Measurements from ENCODE around the gene GPR160.

The GPR160 gene

DNA sequence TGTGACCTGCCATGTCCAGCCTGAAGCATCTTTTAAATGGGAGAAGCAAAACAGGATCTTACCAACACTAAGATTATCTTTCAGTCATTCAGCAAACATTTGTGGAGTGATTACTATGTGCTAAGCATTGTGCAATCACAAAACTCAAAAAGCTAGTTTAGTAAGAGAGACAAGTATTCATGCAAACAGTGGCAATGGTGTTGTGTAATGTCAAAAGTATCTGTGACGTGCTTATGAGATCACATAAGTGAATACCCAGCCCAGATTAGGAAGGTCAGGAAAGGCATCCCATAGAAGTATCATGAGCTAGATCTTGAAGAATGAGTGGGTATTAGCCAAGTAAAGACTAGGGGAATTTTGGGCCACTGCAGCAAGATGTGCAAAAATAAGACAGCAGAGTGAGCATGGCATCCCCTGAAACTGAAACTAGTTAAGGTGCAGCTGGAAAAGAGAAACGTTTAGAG, 39.1 kb upstream of the GPR160 start:
- TF ChIP-seq, protein P1, sequence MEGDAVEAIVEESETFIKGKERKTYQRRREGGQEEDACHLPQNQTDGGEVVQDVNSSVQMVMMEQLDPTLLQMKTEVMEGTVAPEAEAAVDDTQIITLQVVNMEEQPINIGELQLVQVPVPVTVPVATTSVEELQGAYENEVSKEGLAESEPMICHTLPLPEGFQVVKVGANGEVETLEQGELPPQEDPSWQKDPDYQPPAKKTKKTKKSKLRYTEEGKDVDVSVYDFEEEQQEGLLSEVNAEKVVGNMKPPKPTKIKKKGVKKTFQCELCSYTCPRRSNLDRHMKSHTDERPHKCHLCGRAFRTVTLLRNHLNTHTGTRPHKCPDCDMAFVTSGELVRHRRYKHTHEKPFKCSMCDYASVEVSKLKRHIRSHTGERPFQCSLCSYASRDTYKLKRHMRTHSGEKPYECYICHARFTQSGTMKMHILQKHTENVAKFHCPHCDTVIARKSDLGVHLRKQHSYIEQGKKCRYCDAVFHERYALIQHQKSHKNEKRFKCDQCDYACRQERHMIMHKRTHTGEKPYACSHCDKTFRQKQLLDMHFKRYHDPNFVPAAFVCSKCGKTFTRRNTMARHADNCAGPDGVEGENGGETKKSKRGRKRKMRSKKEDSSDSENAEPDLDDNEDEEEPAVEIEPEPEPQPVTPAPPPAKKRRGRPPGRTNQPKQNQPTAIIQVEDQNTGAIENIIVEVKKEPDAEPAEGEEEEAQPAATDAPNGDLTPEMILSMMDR (conservative IDR thresholded peaks at IDR 0.05; ENCODE audit: low read depth, low read length), result no peak
- peak; percentile 90 for DNase-seq (ENCODE audit: low read depth)

DNA sequence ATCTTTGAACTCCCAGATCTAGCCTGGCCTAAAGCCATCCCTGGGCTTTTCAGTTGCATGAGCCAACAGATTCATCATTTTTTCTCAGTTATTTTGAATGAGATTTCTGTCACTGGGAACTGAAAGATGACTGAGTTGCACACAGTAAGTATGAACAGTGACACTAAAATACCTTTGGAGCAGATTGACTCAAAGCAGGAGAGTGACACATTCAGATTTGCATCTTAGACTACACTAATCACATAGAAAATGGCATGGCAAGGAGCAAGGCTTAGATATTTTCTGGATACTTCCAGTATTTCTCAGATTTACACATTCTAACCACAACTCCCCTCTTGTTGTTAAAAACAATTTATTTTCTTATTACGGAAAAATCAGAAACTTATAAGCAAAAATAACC, 38.4 kb upstream of the GPR160 start:
- DNase-seq (ENCODE audit: low read depth), result no peak

More for the DNA sequence above, 39.1 kb upstream of the GPR160 start:
- no peak overlapping the region for H3K4me3 ChIP-seq (ENCODE audit: low read depth, low read length)

DNA sequence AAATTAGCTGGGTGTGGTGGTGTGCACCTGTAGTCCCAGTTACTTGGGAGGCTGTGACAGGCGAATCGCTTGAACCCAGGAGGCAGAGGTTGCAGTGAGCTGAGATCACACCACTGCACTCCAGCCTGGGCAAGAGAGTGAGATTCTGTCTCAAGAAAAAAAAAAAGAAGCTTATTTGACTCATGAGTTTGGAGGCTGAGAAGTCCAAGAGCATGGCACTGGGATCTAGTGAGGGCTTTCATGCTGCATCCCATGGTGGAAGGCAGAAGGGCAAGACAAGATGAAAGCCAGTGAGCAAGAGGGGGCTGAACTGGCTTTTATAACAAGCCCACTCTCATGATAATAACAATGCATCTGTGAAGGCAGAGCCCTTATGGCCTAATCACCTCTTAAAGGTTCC, 37.7 kb upstream of the GPR160 start:
- TF ChIP-seq, protein P1 (conservative IDR thresholded peaks at IDR 0.05; ENCODE audit: low read depth, low read length), result no peak
- no peak for DNase-seq (ENCODE audit: low read depth)
- H3K4me3 ChIP-seq (ENCODE audit: low read depth, low read length), result no peak overlapping the region

More for the DNA sequence above, 38.4 kb upstream of the GPR160 start:
- TF ChIP-seq, protein P1 (conservative IDR thresholded peaks at IDR 0.05; ENCODE audit: low read depth, low read length), result no peak
- H3K4me3 ChIP-seq (ENCODE audit: low read depth, low read length), result no peak overlapping the region

DNA sequence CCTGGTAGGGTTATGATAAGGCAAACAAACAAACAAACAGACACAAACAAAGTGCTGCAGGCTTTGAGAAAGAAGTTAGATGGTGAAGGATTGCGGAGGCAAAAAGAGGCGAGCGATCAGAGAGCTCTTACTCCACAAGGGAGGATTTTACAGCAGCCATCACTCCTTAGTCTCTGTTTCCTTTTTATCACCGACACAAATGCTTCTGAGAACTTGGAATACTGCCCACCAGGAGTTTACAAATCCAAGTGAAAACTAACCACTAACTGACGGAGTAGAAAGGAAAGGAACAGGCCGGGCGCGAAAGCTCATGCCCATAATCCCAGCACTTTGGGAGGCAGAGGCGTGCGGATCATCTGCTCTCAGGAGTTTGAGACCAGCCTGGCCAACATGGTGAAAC, 35.6 kb upstream of the GPR160 start:
- TF ChIP-seq, protein P1 (conservative IDR thresholded peaks at IDR 0.05; ENCODE audit: low read depth, low read length), result no peak
- DNase-seq (ENCODE audit: low read depth), result no peak
- H3K4me3 ChIP-seq (ENCODE audit: low read depth, low read length), result no peak overlapping the region

DNA sequence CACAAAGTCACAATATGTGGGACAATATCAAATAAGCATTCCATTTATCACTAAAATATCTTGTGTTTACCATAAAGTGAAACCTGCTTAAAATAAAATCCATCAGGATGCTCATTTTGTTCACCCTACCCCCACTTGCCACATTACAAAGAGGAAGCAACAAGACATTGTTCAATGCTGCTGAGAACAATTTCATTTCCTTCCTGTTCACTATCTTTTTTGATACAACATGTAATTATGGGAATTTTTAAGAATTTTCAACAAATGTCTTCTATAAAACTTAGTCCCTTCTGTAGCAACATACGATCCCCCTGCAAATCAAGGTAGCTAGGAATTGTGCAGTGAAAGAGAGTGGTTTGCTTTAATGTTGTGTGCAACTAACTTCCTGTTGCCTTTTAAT, 34.9 kb upstream of the GPR160 start:
- no peak for DNase-seq (ENCODE audit: low read depth)
- TF ChIP-seq, protein P1 (conservative IDR thresholded peaks at IDR 0.05; ENCODE audit: low read depth, low read length), result no peak
- no peak overlapping the region for H3K4me3 ChIP-seq (ENCODE audit: low read depth, low read length)

DNA sequence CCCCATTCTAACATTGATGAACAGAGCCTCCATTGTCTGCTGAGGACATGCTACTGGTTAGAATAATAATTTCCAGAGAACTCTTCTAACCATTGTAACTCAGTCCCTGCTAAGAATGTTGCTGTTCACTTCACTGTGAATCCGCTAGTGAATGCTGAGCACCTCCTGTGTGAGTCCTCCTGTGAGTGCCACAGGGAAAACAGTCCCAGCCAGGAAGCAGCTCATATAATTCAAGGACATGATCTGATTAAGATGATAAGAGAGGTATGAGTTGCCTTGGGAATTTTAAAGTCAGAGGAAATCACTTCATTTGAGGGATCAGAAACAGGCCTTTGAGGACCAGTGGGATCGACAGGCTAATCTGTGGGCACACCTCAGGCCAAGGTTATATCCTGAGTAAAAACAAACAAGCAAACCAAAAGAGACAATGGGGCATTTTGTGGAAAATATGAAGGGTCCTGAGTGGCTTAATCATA, 33.9 kb upstream of the GPR160 start:
- no peak overlapping the region for H3K4me3 ChIP-seq (ENCODE audit: low read depth, low read length)
- TF ChIP-seq, protein P1 (conservative IDR thresholded peaks at IDR 0.05; ENCODE audit: low read depth, low read length), result no peak
- no peak for DNase-seq (ENCODE audit: low read depth)

DNA sequence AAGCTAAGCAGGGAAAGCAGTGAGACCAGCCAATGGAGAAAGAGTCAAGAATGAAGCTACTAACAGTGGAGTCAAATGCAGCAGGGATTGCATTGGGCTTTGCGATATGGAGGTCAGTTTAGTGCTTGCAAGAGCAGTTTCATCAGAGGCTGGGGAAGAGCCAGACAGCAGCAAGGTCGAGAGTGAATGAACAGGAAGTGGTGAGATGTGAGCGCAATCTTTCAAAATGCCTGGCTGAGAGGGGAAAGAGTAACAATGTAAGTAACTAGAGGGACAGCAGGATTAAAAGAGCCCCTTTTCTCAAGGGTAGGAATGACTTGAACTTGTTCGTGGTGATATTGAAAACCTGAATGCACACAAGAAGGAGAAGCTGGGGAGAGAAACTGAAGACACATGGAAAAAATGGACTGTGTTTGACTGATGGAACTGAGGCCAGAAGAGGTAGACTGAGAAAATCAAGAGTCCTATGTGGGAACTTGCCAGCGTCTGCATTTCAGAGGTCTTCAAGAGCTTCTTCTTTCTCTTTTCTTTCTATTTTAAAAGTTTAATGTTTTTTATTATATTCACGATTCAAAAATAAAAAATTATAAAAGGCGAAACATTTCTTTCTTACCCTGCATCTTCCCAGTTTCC, 30.6 kb upstream of the GPR160 start:
- TF ChIP-seq, protein P1 (conservative IDR thresholded peaks at IDR 0.05; ENCODE audit: low read depth, low read length), result no peak

More for the DNA sequence above, 30.6 kb upstream of the GPR160 start:
- H3K4me3 ChIP-seq (ENCODE audit: low read depth, low read length), result no peak overlapping the region
- DNase-seq (ENCODE audit: low read depth), result peak; percentile 92

Data from choroid plexus epithelial cell (primary cell).